HG03378 (cell line): ENCODE measurements around the gene CELF4.

Experiments used
- ATAC-seq: cut with Tn5 transposase; IDR thresholded peaks from one replicate; pipeline ENCODE4 v1.9.1; 2021; ENCODE audit warnings: mild to moderate bottlenecking, moderate library complexity; ENCODE audit not compliant: unreplicated experiment

CELF4 gene

GRCh38 chr18:37299471-37300304, 265.9 kb downstream of the CELF4 start:
- ATAC-seq, result peak; percentile 77

GRCh38 chr18:37298816-37299215, 266.8 kb downstream of the CELF4 start:
- ATAC-seq, result no peak

DNA sequence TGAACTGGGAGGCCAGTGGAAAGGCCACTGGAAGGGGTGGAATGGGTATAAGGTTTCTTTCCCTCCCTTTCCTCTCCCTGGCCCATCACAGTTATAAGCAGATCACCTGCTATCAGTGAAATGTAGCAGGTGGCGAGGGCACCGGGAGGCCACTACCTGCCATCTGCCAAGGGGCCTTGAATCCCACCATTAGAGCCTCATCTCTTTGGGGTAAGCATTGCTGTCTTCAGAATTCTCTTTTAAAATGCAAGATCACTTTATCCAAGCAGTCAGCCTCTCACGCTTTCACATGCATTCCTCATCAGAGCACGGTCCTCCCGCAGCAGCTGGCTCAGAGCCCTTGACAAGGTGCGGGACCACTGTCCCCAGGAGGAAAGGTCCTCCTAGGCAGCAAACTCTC, 268.5 kb downstream of the CELF4 start:
- ATAC-seq, result no peak

DNA sequence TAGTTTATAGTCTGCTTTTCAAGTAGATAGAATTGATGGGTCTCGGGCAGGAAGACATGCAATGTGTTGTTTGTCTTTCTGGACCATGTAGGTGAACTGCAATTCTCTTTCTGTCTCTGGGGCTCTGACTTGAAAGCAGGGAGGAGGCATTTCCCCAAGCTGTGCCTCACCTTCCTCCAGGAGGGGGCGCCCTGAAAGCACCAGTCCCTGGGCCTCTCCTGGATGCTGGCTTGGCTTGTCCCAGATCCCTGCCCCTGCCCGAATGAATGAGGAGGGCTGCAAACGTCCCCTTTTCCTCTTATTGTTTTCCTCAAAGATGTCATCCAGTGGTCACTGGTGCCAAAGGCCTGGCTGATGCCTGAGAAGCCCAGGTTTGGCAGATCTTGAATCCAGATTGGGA, 270.6 kb downstream of the CELF4 start:
- ATAC-seq, result no peak

DNA sequence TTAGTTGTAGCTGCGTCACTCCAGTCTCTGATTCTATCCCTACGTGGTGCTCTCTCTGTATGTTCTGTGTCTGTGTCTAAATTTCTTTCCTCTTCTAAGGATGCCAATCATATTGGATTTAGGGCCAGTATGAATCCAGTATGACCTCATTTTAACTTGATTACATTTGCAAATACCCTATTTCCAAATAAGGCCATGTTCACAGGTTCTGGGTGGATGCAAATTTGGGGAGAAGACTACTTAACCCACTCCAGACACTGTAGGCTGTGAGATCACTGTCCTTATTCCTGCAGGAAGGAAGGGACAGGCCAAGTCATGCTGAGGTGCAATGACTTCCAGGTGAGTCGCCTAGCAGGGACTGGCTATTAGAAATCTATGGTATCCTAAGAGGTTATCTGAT, 272.2 kb downstream of the CELF4 start:
- no peak for ATAC-seq

DNA sequence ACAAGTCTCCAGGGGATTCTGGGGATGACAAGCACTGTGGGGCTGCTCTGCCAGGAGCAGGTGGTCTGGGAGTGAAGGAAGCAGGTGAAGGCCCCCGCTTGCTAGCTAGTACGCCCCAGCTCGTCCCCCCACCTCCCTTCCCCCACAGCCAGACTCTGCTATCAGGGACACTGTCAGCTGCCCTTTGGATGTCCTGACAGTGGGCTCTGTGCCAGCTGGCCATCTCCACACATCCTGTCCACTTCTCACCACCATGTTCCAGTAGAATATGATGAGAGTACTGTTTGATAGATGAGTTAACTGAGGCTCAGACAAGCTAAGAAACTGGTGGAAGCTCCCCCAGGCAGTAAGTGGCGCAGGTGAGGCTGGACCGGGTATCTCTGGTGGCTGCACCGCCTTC, 276.2 kb downstream of the CELF4 start:
- ATAC-seq, result no peak

DNA sequence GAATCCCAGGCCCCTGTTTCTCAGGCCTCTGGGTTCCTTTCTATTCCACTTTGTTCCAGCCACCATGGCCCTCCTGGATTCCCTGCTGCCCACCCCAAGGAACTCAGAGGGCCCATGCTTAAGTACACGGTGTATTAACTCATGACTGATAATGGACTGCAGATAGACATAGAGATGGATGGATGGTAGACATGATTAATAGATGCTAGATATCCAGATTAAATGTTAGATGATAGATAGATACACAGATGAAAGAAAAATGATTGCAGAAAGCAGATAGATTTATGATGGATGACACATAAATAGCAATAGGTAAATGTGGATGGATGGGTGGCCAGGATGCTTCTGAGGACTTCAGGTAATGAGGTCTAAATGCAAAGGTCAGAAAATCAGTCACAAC, 278.0 kb downstream of the CELF4 start:
- ATAC-seq, result no peak

GRCh38 chr18:37286801-37287200, 278.8 kb downstream of the CELF4 start:
- no peak for ATAC-seq

DNA sequence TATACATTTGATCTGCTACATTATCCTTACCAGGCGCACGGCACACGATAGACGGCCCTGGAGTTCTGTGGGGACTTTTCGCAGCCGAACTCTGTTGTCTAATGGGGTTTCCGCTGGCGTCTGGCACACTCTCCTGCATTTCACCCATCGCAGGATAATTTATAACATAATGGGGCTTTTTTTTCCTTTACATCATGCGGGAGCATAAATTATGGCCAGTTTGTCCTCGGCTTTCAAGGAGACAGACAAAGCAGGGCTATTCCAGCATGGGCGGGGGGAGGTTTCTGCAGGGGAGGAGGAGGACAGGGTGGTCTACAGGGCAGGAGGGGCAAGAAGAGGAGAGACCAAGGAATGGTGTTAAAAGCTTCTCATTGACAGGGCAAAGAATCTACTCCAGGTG, 279.8 kb downstream of the CELF4 start:
- ATAC-seq, result no peak

DNA sequence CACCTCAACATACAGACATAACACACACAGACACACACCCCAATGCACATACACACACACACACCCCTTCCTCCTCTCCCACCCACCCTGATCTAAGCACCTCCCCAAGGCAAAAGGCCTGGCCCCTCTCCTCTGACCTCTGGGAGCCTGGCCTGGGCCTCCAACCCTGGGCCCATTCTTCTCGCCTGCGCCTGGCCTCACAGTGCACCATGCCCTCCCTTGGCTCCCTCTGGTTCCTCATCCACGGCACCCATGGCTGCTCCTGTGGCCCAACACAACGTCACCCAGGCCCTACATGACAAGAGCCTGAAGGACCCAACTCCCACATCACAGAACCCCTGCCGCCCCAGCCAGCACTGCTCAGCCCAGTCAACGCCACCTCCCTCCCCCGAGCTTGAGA, 281.3 kb downstream of the CELF4 start:
- ATAC-seq, result no peak

DNA sequence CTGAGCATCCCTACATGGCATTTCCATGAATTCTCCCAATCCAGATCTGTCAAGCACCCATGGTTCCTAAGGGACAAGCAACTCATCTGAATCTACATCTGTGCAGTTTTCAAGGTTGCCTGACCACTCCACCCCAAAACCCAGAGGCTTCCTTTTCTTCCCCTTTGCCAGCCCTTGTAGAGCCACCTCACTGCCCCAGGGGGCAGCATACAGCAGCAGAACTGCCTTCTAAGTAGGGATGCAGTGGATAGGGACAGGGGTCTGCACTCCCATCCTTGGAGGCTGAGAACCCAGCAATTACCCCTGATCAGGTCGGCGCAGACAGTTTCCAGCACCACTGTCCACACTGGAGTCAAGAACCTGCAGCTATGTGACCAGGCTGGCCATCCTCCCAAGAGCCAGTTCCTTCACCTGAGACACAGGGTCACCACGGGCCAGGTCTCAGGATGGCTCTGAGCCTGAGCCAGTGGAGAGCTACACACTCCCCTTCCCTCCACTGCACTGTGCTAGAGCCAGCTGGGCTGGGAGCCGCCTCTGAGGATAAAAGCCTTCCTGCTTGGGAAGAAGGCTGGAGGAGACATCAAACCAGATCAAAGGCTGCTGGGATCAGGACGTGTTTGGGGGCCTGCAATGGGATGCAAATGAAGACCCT, 283.1 kb downstream of the CELF4 start:
- ATAC-seq, result no peak

DNA sequence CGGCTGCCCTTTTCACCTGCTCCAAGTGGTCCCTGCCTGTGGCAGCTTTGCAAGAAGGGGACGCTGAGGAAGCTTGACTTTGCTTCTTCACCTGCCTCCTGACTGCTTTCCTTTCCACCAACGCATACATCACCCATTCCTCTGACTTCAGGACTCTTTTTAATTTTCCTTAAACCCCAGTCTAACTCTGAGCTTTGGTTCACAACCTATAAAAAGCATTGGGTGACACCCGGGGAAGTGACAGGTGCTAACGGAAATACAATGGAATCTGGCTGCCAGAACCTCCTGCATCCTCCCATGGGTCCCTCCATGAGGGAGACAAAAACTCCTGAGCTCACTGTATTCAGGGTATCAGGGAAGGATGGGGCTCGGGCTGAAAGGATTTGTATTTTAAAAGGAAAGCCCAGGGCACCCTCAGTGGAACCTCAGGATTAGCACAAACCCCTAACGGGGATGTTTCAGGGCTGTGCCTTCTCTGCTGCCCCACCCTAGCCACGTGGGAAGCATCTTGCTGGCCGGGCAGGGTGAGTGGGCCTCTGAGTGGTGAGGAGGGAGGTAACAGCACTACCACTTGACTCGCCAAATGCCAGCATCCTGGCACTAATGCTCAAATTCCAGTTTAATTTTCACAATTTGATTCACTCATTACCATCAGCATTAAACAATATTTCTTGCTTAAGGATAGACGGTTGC, 284.8 kb downstream of the CELF4 start:
- ATAC-seq, result no peak

DNA sequence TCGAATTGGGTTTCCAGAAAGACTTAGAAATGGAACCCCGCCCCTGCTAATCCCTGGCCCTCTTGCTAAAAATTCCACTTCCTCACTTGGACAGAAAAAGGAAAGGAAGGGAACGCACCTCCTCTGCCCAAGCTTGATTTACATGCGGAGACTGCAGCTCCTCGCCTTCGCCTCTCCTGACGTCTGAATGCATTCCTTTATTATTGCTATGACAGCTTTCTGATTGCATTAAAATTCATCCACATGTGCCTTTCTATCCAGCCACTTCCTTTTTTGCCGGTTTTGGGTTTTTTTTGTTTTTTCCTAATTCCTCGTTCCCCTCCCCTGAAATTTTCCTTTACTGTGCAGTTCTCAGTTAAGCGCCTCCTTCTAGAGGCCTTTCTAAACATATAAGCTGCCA, 287.8 kb downstream of the CELF4 start:
- ATAC-seq, result no peak

- no peak for ATAC-seq
Measured at GRCh38 chr18:37276111-37276890, 289.3 kb downstream of the CELF4 start.

DNA sequence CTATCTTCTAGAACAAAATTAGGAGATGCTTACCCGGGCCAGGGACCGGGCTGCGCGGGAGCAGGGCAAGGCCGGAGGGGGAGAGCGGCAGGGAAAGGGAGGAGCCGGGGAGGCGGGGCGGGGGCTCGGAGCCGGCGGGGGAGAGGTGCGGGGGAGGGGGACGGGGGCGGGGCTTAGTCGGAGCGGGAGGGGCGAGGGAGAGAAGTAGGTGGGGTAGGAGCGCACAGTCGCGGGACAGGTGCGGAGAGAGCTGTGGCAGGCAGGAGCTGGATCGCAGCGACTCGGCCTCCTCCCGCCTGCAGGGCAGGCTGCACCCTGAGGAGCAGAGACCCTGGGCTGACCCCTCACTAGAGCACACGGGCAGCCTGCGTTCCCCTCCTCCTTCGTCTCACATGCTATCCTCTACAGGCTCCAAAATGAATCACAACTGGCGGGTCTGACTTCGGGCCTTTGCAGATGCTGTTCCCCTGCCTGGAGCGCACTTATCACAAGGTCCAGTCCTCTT, 290.3 kb downstream of the CELF4 start:
- ATAC-seq, result no peak

- no peak for ATAC-seq
Measured at GRCh38 chr18:37274309-37275236, 291.0 kb downstream of the CELF4 start.

- no peak for ATAC-seq
Measured at GRCh38 chr18:37272841-37273240, 292.8 kb downstream of the CELF4 start.

DNA sequence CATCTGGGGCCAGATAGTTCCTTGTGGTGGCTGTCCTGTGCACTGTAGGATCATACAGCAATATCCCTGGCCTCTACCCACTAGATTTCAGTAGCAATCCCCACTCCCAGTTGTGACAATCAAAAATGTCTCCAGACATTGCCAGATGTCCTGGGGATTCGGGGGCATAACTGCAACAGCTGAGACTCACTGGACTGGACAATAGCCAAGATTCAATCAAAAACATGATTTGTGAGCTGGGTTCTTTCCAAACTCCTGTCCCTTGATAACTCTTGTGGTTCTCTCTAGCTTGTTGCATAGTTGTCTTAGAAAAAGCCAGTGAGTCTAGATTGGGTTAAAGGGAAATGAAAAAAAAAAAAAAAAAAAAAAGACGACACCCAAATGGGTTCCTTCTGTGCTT, 293.4 kb downstream of the CELF4 start:
- no peak for ATAC-seq

DNA sequence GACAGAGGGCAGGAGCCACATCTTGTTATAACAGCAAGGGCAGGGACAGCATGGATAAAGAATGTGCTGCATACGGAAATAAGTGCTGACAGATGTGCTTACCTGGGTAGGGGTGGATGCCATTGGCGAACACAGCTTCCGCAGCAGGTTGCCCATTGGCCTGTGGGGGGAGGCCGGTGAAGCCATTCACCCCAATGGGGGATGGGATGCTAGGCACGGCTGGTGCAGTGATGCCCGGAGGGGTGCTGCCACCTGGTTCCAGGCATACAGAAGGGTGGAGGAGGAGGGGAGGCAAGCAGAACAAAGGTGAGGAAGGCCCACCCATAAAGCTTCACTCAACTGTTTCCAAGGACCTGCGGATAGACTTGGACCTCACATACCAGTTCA, 294.9 kb downstream of the CELF4 start:
- ATAC-seq, result no peak
